ENCODE data around the gene FBXO47. TPM values are rescaled to one million over a fixed set of nuclear protein-coding genes. Genes with fewer than 3 reads are reported as not detected.

FBXO47 gene, protein sequence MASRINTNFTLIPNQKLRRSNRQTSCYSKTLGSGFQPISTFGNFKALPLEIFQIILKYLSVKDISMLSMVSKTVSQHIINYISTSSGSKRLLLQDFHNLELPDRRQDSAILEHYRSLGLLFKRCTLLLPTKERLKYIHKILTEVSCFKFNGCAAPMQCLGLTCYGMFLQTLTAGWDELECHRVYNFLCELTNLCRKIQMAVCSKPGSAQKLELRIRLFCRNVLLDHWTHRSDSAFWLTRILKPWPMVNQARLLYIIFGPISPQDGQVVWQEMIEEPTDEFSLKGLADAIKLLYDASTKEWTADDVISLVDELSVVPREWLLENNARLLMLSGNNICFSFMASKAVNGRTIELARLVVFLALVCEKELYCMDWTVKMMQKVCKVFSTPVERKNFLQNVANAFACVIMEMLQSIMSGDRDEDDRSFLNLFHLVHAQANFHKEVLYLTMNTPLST
- polyA plus RNA-seq (2012; ENCODE audit: low read depth, missing spikeins), result not detected

DNA sequence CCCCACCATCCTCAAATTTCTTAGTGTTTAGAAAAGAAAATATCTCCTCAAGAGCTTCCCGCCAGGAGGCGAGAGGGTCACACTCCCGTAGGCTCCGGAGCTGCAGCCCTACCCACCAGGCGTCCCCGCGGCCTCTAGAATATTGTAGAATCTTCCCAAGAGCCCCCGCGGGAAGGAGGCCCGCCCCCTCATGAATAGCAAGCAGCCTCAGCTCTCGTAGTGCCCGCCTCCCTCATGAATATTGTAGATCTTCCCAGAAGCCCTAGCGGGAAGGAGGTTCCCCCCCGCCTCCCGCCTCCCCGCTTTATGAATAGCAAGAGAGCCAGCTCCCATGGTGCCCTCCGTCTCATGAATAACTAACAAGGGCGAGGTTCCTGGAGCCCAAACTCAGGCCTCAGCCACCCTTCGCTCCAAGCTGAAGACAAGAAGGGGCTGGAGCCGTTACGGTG, at the start of gene FBXO47:
Gene FBXO47, minus strand, starts transcription at position 114 of the 449 bp plus-strand sequence. CDS start 4,378 bp downstream, outside the sequence.
- TF ChIP-seq TAF1 (IDR thresholded peaks at IDR 0.05; ENCODE audit: low read depth, low read length) (no peak), PAX5 (IDR thresholded peaks at IDR 0.05; ENCODE audit: insufficient read depth, low read length, severe bottlenecking) (no peak), POLR2AphosphoS5 (IDR thresholded peaks at IDR 0.05; ENCODE audit: low read depth, low read length) (no peak), POLR2A (IDR thresholded peaks at IDR 0.05; ENCODE audit: low read depth, low read length) (no peak), POU2F2 (IDR thresholded peaks at IDR 0.05; ENCODE audit: low read depth, low read length) (no peak), SPI1 (IDR thresholded peaks at IDR 0.05; ENCODE audit: low read depth, low read length) (no peak)
- FAIRE-seq (no peak), DNase-seq (ENCODE audit: insufficient read length, low spot score) (no peak)

- TF ChIP-seq TAF1 (IDR thresholded peaks at IDR 0.05; ENCODE audit: low read depth, low read length), result no peak
- FAIRE-seq (no peak), DNase-seq (ENCODE audit: insufficient read length, low spot score) (no peak)
Observed at GRCh38 chr17:39016193-39017153, 49.3 kb upstream of the FBXO47 start.

DNA sequence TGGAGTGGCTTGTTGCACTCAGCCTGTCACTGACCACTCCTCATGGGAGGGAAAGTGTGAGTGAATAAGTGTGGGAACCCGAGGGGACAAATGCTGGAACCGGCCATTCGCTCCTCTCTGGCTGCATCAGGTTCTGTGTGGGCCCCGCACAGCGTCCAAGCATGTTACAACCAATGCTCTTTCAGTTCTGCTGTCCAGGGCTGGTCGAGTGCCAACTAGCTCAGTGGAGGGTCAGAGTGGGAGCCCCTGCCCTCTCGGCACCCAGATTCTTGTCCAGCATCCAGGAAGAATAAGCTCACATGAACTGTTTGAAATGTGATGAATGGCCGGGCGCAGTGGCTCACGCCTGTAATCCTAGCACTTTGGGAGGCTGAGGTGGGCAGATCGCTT, 48.3 kb upstream of the FBXO47 start:
- DNase-seq (ENCODE audit: insufficient read length, low spot score), result no peak
- TF ChIP-seq POLR2AphosphoS5 (IDR thresholded peaks at IDR 0.05; ENCODE audit: low read depth, low read length) (no peak), PAX5 (IDR thresholded peaks at IDR 0.05; ENCODE audit: insufficient read depth, low read length, severe bottlenecking) (no peak), POU2F2 (IDR thresholded peaks at IDR 0.05; ENCODE audit: low read depth, low read length) (no peak), SPI1 (IDR thresholded peaks at IDR 0.05; ENCODE audit: low read depth, low read length) (no peak), TAF1 (IDR thresholded peaks at IDR 0.05; ENCODE audit: low read depth, low read length) (no peak), POLR2A (IDR thresholded peaks at IDR 0.05; ENCODE audit: low read depth, low read length) (no peak)
- no peak for FAIRE-seq

- DNase-seq (ENCODE audit: insufficient read length, low spot score), result no peak
- TF ChIP-seq POLR2A (IDR thresholded peaks at IDR 0.05; ENCODE audit: low read depth, low read length), result no peak
- TF ChIP-seq POLR2AphosphoS5 (IDR thresholded peaks at IDR 0.05; ENCODE audit: low read depth, low read length), result no peak
- TF ChIP-seq POU2F2 (IDR thresholded peaks at IDR 0.05; ENCODE audit: low read depth, low read length), result no peak
- TF ChIP-seq PAX5 (IDR thresholded peaks at IDR 0.05; ENCODE audit: insufficient read depth, low read length, severe bottlenecking), result no peak
- TF ChIP-seq SPI1 (IDR thresholded peaks at IDR 0.05; ENCODE audit: low read depth, low read length), result no peak
- no peak for TF ChIP-seq TAF1 (IDR thresholded peaks at IDR 0.05; ENCODE audit: low read depth, low read length)
- no peak for FAIRE-seq
Observed at GRCh38 chr17:39014795-39015545, 47.8 kb upstream of the FBXO47 start.

DNA sequence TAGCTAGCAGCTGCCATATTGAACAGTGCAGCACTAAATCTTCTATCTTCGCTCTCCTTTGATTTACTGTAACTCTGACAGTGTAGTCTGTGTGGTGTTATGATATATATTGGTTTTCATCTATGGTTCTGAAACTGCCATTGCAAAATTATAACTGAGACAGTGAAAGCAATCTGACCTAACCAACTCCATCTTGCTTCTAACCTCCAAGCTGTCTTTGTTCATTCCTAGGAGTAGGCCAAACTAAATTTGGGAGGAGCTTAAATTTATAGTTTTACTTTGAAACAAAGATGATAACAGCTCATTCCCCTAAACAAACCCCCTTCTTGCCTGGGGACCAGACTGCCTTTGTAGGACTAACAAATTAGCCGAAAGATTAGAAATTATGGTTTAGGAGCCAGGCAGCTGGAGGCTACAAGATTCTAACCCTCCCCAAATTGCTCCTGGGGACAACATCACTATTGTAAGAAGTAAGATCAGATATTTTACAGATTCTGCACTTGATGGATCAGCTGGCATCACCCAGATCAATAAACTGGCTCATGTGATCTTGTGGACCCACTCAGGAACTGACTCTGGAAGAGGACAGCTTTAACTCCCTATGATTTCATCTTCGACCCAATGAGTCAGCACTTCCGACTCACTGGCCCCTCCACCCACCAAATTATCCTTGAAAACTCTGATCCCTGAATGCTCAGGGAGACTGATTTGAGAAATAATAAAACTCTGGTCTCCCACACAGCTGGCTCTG, 47.0 kb upstream of the FBXO47 start:
- FAIRE-seq, result no peak
- DNase-seq (ENCODE audit: insufficient read length, low spot score), result no peak
- TF ChIP-seq PAX5 (IDR thresholded peaks at IDR 0.05; ENCODE audit: insufficient read depth, low read length, severe bottlenecking) (no peak), POLR2A (IDR thresholded peaks at IDR 0.05; ENCODE audit: low read depth, low read length) (no peak), POLR2AphosphoS5 (IDR thresholded peaks at IDR 0.05; ENCODE audit: low read depth, low read length) (no peak), SPI1 (IDR thresholded peaks at IDR 0.05; ENCODE audit: low read depth, low read length) (no peak), POU2F2 (IDR thresholded peaks at IDR 0.05; ENCODE audit: low read depth, low read length) (no peak)

DNA sequence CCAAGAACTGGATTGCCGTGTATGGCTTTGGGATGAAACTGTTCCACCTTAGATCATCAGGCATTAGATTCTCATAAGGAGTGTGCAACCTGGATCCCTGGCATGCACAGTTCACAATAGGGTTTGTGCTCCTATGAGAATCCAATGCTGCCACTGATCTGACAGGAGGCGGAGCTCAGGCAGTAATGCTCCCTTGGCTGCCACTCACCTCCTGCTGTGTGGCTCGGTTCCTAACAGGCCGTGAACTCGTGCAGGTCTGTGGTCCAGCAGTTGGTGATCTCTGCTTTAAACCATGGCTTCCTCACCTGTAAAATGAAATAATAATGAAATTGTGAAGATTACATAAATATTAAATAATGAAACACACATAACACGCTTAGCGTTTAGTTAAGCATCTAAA, 45.5 kb upstream of the FBXO47 start:
- DNase-seq (ENCODE audit: insufficient read length, low spot score) (no peak), FAIRE-seq (no peak)
- TF ChIP-seq PAX5 (IDR thresholded peaks at IDR 0.05; ENCODE audit: insufficient read depth, low read length, severe bottlenecking) (no peak), POU2F2 (IDR thresholded peaks at IDR 0.05; ENCODE audit: low read depth, low read length) (no peak), SPI1 (IDR thresholded peaks at IDR 0.05; ENCODE audit: low read depth, low read length) (no peak), TAF1 (IDR thresholded peaks at IDR 0.05; ENCODE audit: low read depth, low read length) (no peak)

DNA sequence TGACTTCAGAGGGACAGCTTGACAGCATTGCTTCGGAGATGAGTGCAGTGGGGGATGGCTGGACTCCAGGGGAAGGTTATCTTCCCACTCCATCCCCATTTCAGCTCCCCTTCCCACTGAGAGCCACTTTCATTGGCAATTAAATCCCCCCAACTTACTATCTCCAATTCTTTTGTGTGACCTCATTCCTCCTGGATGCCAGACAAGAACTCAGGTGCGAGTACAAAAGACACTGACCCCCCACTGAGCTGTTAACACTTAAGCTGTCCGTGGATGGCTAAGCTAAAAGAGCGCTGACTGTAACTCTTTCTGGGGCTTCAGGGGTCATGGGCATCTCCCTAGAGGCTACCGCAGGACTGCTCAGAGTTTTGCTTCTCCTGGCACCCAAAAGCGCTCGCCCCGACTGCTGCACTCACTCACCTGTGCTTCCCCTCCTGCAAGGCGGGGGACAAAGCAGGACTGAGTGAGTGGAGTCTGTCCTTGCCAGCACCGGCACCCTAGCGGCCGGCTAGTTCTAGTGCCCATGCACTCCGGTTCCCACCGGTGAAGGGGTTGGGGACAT, 44.8 kb upstream of the FBXO47 start:
- TF ChIP-seq PAX5 (IDR thresholded peaks at IDR 0.05; ENCODE audit: insufficient read depth, low read length, severe bottlenecking) (no peak), POLR2A (IDR thresholded peaks at IDR 0.05; ENCODE audit: low read depth, low read length) (no peak), POU2F2 (IDR thresholded peaks at IDR 0.05; ENCODE audit: low read depth, low read length) (no peak)
- no peak for DNase-seq (ENCODE audit: insufficient read length, low spot score)
- no peak for FAIRE-seq

- FAIRE-seq, result no peak
- TF ChIP-seq POLR2AphosphoS5 (IDR thresholded peaks at IDR 0.05; ENCODE audit: low read depth, low read length) (no peak), PAX5 (IDR thresholded peaks at IDR 0.05; ENCODE audit: insufficient read depth, low read length, severe bottlenecking) (no peak), SPI1 (IDR thresholded peaks at IDR 0.05; ENCODE audit: low read depth, low read length) (no peak), POLR2A (IDR thresholded peaks at IDR 0.05; ENCODE audit: low read depth, low read length) (no peak), TAF1 (IDR thresholded peaks at IDR 0.05; ENCODE audit: low read depth, low read length) (no peak), POU2F2 (IDR thresholded peaks at IDR 0.05; ENCODE audit: low read depth, low read length) (no peak)
- DNase-seq (ENCODE audit: insufficient read length, low spot score), result no peak
Observed at GRCh38 chr17:39009581-39010001, 42.4 kb upstream of the FBXO47 start.

Data from GM12891 (cell line).